NCI-H1417 (cell line): ENCODE measurements around the gene PHF21A.
A peak's percentile ranks its signal among the peaks of the same experiment; 100 is the strongest.

Source experiments
- DNase-seq, 3 experiments: peaks; one replicate each; lab custom pipeline; 2025; lab: John Stamatoyannopoulos, UW

Gene PHF21A

DNA sequence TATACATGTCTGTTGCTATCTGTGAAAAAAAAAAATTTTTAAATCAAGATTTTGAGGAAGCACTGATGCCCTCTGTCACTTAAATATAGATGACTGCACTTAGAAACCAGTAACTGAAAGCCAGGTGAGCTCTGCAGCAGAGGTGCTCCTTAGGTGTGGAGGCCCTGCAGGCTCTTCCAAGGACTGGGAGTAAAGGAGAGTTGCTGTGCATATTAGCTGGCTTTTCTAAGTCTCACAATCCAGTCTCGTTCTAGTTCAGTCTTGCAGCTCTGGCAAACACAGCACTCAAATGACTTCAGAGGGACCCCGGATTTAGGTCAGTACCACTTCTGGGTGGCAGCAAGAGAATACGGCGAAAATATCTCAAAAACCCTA is 137.8 kb downstream of the PHF21A start:
- no peak for DNase-seq

DNA sequence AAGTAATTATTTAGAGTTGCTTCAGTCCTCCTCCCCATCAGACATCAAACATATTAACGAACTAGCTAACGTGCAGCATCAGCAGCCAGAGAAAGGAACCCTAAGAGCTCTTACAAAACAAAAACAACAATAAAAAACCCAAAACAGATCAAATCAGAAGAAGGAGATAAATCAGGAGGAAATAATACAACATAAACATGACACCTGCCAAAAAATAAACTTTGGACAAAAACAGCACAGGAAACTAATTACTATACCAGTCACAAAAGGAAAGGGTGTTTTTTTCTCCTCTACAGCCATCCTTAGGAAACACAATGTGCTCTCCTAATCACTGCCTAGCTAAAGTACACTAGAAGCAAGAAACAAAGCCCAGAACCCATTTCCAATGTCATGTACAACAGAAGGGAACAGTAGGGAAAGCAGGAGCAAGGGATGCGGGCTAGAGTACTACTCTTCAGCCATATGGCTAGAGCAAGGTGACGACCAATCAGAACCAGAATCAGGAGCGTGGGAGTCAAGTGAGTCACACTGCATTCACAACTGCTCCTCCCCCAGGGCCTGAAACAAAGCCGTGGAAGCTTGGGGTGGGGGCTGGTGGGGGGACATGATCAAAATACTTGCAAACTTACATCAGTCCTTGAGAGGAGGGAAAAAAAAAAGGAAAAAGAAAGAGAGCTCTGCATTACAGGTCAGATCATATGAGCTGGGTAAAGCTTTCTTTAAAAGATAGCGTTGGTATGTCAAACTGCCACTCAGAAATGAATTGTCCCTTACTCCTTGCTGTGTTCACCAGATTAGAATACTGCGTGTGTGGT is 138.4 kb downstream of the PHF21A start:
- peak in 2 of 3 experiments; percentile 14 to 67 for DNase-seq

DNA sequence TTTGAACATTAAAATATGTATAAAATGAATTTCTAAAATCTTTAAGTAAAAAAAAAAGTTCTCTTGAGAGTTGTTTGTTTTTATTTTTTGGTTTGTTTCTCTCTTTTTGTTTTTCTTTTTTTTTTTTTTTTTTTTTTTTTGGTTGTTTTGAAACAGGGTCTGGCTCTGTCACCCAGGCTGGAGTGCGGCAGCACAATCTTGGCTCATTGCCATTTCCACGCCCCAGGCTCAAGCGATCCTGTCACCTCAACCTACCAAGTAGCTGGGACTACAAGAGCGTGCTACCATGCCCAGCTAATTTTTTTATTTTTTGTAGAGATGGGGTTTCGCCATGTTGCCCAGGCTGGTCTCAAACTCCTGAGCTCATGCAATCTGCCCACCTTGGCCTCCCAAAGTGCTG is 139.4 kb downstream of the PHF21A start:
- DNase-seq = peak in 2 of 3 experiments; percentile 1 to 58

DNA sequence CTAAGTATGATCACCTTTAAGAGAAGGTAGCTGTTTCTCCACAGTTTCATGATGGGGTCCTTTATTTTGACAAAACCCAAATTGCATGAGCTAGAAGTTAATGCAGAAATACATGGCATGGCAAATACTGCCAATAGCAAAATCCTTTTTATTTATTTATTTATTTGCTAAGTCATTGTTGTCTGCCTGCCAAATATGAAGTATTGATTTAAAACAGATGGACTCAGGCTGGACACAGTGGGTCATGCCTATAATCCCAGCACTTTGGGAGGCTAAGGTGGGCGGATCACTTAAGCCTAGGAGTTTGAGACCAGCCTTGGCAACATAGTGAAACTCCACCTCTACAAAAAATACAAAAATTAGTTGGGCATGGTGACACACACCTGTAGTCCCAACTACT is 146.4 kb downstream of the PHF21A start:
- no peak for DNase-seq

GRCh38 chr11:45973601-45974000 is 147.7 kb downstream of the PHF21A start:
- DNase-seq = no peak

DNA sequence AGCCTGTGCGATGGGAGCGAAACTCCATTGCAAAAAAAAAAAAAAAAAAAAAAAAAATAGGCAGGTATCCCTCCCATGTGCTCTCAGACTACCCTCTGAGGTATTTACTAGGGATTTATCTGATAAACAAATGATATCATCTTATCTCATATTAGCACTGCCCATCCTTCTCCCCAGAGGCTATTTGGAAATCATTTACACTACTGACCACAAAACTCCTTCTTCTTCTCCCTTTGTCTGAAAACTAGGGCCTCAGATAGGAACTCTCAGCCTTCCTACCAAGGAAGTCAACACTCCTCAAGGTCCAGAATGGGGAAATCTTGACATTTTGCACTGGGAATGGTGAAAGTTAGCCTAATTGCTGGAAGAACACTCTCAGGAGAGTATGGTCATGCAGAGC is 152.4 kb downstream of the PHF21A start:
- DNase-seq = no peak

- DNase-seq = no peak
These were observed 153.7 kb downstream of the PHF21A start for GRCh38 chr11:45967506-45967905.

- DNase-seq = peak; percentile 62 to 82 (median 81)
These were observed 156.3 kb downstream of the PHF21A start for GRCh38 chr11:45964911-45965389.

- no peak for DNase-seq
These were observed 159.5 kb downstream of the PHF21A start for GRCh38 chr11:45961751-45962240.

GRCh38 chr11:45960387-45961095 is 160.7 kb downstream of the PHF21A start:
- DNase-seq = no peak

- DNase-seq = no peak
These were observed 161.4 kb downstream of the PHF21A start for GRCh38 chr11:45959851-45960250.

GRCh38 chr11:45949992-45950407 is 171.3 kb downstream of the PHF21A start:
- no peak for DNase-seq

DNA sequence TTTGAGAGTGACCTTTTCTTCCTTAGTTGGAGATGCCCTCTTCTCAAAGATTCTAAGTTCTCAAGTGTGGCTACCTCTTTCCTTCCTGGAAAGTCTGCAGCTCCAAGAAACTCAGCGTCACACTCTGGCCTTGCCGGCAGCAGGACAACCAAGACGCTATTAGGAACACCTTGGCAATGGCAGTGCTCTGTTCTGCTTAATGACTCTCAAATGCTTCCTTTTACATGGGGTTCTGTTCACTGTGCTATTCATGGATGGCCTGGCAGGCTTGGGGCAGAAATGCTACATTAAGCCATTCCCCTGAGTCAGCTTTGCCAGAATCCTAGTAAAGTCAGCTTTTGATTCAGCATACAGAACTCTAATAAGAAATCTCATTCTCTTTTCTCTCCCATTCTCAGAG is 172.9 kb downstream of the PHF21A start:
- DNase-seq = no peak

DNA sequence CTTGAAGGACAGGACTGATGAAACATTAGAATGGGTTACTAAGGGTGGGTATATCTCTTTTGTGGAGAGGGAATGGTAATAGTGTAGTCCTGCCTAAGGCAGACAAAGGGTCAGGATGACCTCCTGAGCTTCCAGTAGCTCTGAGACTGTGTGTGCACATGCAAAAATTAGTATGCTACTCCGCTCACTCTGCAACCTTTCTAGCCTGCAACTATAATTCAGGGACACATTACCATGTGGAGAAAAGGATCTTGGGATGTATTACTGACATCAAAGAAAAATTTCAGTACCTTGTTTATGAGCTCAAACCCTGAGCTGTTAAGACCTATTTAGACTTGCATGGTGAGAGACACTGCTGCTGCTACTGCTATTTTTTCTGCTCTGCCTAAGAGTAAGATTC is 173.4 kb downstream of the PHF21A start:
- no peak for DNase-seq

DNA sequence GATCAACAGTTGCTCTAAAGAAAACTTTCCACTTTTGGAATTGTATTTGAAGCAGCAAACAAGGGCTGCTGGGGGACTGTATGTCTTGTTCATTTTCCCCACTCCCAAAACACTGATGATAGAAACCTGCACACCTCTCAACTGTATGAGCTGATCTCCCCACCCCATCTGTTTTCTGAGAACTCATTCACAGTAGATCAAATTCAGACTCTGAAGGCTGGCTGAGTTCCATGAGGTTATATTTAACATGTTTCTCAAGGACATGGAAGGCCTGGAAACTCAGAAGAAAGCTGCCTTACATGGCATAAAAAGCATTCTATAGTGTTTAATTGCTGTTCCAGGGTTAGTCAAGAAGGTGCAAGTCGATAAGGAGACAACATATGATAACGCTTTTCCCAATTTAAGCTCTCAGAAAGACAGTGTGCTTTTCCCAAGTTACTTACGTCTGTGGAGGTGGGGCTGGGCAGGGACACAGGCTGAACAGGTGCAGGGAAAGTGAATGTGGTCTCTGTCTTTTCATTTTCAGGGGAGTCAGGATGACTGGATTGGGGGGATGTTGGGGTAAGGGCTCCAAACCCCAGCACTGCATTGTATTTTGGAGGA is 175.8 kb downstream of the PHF21A start:
- DNase-seq = no peak

GRCh38 chr11:45942381-45942780 is 178.9 kb downstream of the PHF21A start:
- DNase-seq = no peak

DNA sequence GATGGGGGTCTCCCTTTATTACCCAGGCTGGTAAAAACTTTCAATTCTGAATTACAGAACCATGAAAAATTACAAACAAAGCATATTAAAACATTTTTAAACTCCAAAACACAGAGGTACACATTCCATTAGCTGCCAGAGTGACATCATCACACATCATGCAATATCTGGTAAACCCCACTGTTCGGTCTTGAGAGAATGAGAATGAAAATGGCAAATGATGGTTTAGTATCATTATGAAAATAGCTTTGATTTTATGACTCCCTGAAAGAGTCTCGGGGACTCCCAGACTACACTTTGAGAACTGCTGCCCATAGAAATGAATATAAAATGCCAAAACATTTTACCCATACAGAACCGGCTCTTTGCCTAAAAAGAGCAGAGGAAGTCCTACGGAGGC is 180.0 kb downstream of the PHF21A start:
- no peak for DNase-seq

- no peak for DNase-seq
These were observed 181.4 kb downstream of the PHF21A start for GRCh38 chr11:45939836-45940235.

GRCh38 chr11:45937916-45938315 is 183.3 kb downstream of the PHF21A start:
- DNase-seq = no peak

- no peak for DNase-seq
These were observed 184.7 kb downstream of the PHF21A start for GRCh38 chr11:45936511-45937054.

DNA sequence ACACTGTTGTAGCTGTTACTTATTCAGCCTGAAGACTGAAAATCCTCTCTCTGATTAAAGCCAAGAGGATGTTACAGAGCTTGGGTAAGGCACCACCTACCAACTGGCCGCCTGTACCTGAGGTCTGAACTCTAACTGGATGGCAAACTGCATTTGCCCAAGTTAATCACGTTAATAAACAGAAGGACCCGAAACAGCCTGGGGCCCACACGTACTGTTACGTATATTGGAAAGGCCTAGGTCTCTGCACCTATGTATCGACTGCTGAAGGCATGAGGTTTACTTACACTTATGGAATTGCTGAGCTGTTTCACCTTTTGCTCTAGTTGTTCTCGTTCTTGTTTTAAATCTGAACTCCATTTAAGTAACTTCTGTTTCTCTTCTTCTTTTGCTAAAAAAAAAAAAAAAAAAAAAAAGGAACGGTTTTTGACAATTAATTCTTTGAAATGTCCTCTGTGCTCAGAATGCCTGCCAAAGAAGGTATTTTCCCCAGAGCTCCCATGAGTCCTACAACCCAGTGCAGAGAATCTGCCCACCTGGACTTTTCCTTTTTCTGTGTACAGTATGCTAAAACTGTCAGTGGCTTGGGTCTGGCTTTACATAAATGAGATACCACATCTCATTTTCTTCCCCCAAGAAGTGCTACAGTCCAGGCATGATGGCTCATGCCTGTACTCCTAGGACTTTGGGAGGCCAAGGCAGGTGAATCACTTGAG is 185.7 kb downstream of the PHF21A start:
- DNase-seq = no peak
